VCaP (cell line): Measurements from ENCODE around the gene SLC6A18.

ENCODE experiments used
- H3K27ac ChIP-seq: fragments of 450-650 bp; 2 replicates; pipeline ENCODE4 v1.5.1; 2017
- TF ChIP-seq, protein P1 (sequence below): fragments of 450-650 bp; conservative IDR thresholded peaks from 2 replicates; pipeline ENCODE4 v1.5.1; 2017; ENCODE audit warnings: mild to moderate bottlenecking, moderate library complexity

SLC6A18 gene

DNA sequence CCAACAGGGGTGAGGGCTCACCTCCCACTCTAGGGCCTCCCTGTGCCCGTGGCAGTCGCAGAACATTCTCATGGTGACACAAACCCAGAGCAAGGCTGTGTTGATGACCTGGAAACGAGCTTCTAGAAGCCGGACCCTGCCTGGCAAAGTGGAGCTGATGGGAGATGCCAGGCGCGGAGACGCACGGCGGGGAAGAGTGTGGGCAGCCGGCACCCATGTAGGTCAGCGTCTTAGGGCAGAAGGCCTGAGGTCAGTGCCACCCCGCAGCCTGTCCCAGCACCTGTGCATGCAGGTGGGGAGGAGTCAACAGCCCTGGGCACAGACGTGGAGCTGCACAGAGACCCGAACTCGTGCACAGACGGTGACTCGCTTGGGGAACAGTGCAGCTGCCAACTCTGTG, 5.4 kb downstream of the SLC6A18 start:
- H3K27ac ChIP-seq, result no peak overlapping the region
- TF ChIP-seq, protein P1, sequence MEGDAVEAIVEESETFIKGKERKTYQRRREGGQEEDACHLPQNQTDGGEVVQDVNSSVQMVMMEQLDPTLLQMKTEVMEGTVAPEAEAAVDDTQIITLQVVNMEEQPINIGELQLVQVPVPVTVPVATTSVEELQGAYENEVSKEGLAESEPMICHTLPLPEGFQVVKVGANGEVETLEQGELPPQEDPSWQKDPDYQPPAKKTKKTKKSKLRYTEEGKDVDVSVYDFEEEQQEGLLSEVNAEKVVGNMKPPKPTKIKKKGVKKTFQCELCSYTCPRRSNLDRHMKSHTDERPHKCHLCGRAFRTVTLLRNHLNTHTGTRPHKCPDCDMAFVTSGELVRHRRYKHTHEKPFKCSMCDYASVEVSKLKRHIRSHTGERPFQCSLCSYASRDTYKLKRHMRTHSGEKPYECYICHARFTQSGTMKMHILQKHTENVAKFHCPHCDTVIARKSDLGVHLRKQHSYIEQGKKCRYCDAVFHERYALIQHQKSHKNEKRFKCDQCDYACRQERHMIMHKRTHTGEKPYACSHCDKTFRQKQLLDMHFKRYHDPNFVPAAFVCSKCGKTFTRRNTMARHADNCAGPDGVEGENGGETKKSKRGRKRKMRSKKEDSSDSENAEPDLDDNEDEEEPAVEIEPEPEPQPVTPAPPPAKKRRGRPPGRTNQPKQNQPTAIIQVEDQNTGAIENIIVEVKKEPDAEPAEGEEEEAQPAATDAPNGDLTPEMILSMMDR, result no peak

DNA sequence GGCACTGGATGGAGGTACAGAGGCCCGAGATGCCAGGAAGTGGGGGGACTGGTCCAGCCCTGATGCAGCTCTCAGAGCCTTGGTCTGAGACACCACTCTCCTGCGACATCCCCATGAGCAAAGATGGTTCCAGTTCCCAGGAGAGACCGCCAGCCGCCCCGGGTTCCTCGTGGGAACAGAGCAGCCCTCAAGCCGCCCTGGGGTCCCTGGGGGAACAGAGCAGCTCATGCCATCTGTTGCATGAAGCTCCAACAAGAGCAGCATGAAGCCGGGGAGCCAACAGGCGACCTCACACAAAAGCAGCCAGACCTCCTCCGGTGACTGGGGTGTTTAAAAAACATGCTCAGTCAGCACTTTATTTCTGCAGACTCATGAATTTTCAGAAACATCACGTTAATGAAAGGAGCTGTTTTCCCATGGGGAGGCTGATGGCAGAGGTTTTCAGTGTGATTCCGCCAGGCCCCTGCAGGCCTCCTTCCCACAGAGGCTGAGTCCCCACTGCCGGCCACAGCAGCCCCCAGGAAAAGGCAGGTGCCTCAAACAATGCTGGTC, 6.2 kb downstream of the SLC6A18 start:
- TF ChIP-seq, protein P1, result no peak

DNA sequence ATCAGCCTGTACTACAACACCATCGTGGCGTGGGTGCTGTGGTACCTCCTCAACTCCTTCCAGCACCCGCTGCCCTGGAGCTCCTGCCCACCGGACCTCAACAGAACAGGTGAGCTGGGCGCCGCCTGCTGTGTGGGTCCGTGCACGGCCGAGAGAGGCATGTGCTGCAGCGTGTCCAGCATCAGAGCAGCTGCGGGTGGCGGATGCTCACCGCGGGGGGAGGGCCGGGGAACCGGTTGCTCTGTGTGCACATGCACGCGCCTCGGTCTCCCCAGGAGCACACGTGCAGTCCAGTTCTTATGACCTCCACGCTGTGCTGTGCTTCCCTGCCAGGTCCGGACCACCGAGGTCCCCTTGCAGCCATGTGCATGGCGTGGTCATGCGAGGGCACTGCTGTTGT, 7.6 kb downstream of the SLC6A18 start:
- TF ChIP-seq, protein P1, result no peak
- H3K27ac ChIP-seq, result no peak overlapping the region

More for the DNA sequence above, 6.2 kb downstream of the SLC6A18 start:
- no peak overlapping the region for H3K27ac ChIP-seq

DNA sequence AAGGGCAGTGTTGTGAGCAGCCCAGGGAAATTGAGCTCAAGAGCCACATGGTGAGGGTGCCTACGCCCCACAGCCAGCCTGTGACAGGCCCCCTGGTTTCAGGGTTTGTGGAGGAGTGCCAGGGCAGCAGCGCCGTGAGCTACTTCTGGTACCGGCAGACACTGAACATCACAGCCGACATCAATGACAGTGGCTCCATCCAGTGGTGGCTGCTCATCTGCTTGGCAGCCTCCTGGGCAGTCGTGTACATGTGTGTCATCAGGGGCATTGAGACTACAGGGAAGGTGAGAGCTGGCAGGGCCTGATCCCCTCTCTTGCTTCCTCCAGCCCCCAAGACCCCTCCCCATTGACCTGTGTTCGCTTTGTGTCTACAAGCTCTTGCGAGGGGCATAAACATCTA, 10.2 kb downstream of the SLC6A18 start:
- TF ChIP-seq, protein P1, result peak; percentile 19; the same call in 1 of the 2 replicates
- no peak overlapping the region for H3K27ac ChIP-seq

DNA sequence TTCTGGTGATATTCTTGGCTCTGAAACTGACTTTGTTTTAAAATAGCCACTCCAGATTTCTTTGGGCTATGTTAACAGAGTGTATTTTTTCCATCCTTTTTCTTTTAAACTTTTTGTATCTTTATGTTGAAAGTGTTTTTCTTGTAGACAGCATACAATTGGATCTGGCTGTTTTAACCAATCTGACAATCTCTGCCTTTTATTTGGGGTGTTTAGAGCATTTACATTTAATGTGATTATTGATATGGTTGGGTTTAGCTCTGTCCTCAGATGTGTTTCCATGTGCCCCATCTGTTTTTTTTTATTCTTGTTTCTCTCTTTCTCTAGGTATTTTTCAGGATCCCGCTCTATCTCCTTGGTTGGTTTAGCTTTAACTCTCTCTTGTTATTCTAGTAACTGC, 10.7 kb downstream of the SLC6A18 start:
- TF ChIP-seq, protein P1, result no peak
- H3K27ac ChIP-seq, result no peak overlapping the region

DNA sequence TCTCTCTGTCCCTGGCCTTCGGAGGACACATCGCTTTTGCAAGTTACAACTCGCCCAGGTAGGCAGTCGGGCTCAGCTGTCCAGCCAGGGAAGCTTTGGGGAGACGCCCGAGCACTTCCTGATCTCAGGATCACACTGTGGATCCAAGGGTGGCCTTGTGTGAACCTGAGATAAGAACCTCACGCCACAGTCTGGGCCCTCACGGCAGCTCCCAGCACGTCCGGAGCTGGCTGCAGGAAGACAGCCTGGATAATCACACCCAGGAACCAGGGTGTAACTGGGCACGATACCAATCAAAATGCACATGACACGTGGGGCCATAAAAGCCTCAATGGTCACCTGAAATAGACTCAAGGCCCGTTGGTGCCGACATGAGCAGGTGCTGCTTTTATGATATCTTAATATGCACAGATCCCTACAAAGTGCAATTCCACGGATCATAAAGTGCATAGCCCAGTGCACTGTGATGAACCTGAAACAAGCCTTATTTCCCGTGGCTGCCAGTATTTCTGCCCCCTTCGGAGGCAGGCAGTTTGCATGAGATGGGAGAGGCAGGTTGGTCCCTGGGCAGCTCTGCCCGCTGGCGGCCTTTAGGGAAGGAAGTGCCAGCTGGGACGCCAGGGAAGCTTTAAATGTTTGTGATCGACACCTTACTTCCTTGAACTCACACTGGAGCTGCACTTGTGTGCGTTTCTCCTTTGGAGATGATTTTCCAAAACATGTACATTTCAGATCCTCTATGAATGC, 14.5 kb downstream of the SLC6A18 start:
- H3K27ac ChIP-seq, result no peak overlapping the region
- TF ChIP-seq, protein P1, result no peak

DNA sequence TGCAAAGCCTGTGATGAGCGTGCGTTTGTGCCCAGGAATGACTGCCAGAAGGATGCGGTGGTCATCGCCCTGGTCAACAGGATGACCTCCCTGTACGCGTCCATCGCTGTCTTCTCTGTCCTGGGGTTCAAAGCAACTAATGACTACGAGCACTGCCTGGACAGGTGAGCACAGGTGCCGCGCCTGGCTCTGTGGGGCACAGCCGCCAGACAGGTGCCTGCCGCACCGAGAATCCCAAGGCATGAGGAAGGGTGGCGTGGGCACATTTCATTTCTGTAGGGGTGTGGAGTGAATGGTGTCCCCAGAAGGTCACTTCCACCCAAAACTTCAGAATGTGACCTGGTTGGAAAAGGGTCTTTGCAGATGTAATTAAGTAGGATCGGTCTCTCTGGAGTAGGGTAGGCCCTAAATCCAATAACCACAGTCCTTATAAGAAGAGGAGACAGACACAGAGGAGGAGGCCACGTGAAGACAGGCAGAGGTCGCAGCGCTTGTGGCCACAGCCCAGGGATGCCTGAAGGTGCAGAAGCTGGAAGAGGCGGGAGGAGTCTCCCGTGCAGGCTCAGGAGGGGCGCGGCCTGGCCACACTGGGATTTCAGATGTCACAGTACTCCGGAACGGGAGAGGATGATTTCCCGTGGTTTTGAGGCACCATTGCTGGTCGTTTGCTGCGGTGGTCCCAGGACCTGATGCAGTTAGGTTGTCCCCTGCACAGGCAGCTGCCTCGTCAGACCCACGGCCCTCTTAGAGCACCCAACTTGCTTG, 15.5 kb downstream of the SLC6A18 start:
- H3K27ac ChIP-seq, result no peak overlapping the region
- TF ChIP-seq, protein P1, result no peak
